PC-3 (cell line): ENCODE results near the gene RABL3. TPM values are rescaled to one million over a fixed set of nuclear protein-coding genes. Genes with fewer than 3 reads are reported as not detected.

Experiments used
- ATAC-seq: fragments of 200-7000 bp; cut with Tn5 transposase; 2 replicates; pipeline ENCODE4 v1.9.1; 2020; ENCODE audit warnings: mild to moderate bottlenecking, moderate library complexity
- Bru-seq: library from RNA; stranded (reverse); fragments of 400-500 nt; gene quantifications from one replicate; lab custom pipeline; 2021; lab: Mats Ljungman, UMichigan
- BruChase-seq, 2 experiments: library from RNA; stranded (reverse); fragments of 400-500 nt; gene quantifications; one replicate each; lab custom pipeline; 2021; lab: Mats Ljungman, UMichigan
- BruUV-seq: library from RNA; stranded (reverse); fragments of 400-500 nt; replicated peaks from 2 replicates; lab custom pipeline; 2021; lab: Mats Ljungman, UMichigan
- CTCF ChIA-PET: fragments of 300-600 bp; sonication (Branson Sonifier 250); formaldehyde crosslinking; loops from one replicate; lab custom pipeline; 2022; ENCODE audit warnings: antibody characterized with exemption; lab: Charles Lee
- POLR2A ChIA-PET: fragments of 300-600 bp; sonication (Branson Sonifier 250); formaldehyde crosslinking; loops from one replicate; lab custom pipeline; 2022; ENCODE audit warnings: antibody characterized with exemption; ENCODE audit not compliant: unreplicated experiment; lab: Charles Lee
- DNase-seq: peaks from one replicate; pipeline ENCODE4 v3.0.0-alpha.2; 2015
- H2AFZ ChIP-seq: fragments of 300-600 bp; sonication (generic); 2 replicates; pipeline ENCODE4 v1.6.0; 2016; ENCODE audit warnings: antibody characterized with exemption, low read length
- H3F3A ChIP-seq: fragments of 300-600 bp; sonication (generic); one replicate; pipeline ENCODE4 v1.6.0; 2017; ENCODE audit warnings: antibody characterized with exemption, low read length, control low read depth, mild to moderate bottlenecking; ENCODE audit not compliant: unreplicated experiment
- H3K27ac ChIP-seq: fragments of 300-600 bp; sonication (generic); 2 replicates; pipeline ENCODE4 v1.5.1; 2016; ENCODE audit warnings: mild to moderate bottlenecking, low read length
- H3K27me3 ChIP-seq: fragments of 300-600 bp; sonication (generic); 2 replicates; pipeline ENCODE4 v1.6.1; 2016; ENCODE audit warnings: low read length, mixed read lengths
- H3K36me3 ChIP-seq: fragments of 300-600 bp; sonication (generic); 2 replicates; pipeline ENCODE4 v1.6.1; 2016; ENCODE audit warnings: low read depth, mixed run types, low read length, mixed read lengths
- H3K4me1 ChIP-seq: fragments of 300-600 bp; sonication (generic); 2 replicates; pipeline ENCODE4 v1.5.1; 2016; ENCODE audit warnings: low read length; ENCODE audit not compliant: insufficient read depth
- H3K4me2 ChIP-seq: fragments of 300-600 bp; sonication (generic); 2 replicates; pipeline ENCODE4 v1.6.0; 2016; ENCODE audit warnings: low read length
- H3K4me3 ChIP-seq: fragments of 300-600 bp; sonication (generic); 2 replicates; pipeline ENCODE4 v1.5.1; 2016; ENCODE audit warnings: mild to moderate bottlenecking, low read length, mixed read lengths
- H3K79me2 ChIP-seq: fragments of 300-600 bp; sonication (generic); 2 replicates; pipeline ENCODE4 v1.6.1; 2017; ENCODE audit warnings: low read length, mixed read lengths
- H3K9ac ChIP-seq: fragments of 300-600 bp; sonication (generic); 2 replicates; pipeline ENCODE4 v1.6.0; 2016; ENCODE audit warnings: mild to moderate bottlenecking, low read length
- H3K9me2 ChIP-seq: fragments of 300-600 bp; sonication (generic); replicated peaks from 2 replicates; pipeline ENCODE4 v1.6.1; 2016; ENCODE audit warnings: mixed run types, low read length, mixed read lengths
- H3K9me3 ChIP-seq: fragments of 300-600 bp; sonication (generic); 2 replicates; pipeline ENCODE4 v1.6.1; 2016; ENCODE audit warnings: low read length, mixed read lengths
- H4K20me1 ChIP-seq: fragments of 300-600 bp; sonication (generic); 2 replicates; pipeline ENCODE4 v1.6.1; 2016; ENCODE audit warnings: low read length, mixed read lengths
- CTCF ChIP-seq: fragments of 300-600 bp; sonication (generic); conservative IDR thresholded peaks from 2 replicates; pipeline ENCODE4 v1.5.1; 2017; ENCODE audit warnings: antibody characterized with exemption, low read depth, mild to moderate bottlenecking, low read length
- EZH2 ChIP-seq: fragments of 300-600 bp; sonication (generic); IDR thresholded peaks from one replicate; pipeline ENCODE4 v1.6.1; 2017; ENCODE audit warnings: antibody characterized with exemption, mild to moderate bottlenecking, low read length; ENCODE audit not compliant: unreplicated experiment
- EZH2phosphoT487 ChIP-seq: fragments of 300-600 bp; sonication (generic); IDR thresholded peaks from 2 replicates; pipeline ENCODE4 v1.6.1; 2018; ENCODE audit warnings: mild to moderate bottlenecking, antibody characterized with exemption, low read length, borderline replicate concordance
- intact Hi-C: fragments of 100-400 bp; cut with micrococcal nuclease; formaldehyde crosslinking; loops from 2 replicates; pipeline ENCODE4 v1.9.0; 2023
- long read RNA-seq: library from polyadenylated mRNA; unstranded; transcript quantifications from one replicate; pipeline ENCODE4 v2.0.0, GENCODE V29; 2021; ENCODE audit not compliant: unreplicated experiment
- total RNA-seq: library from RNA; depleted of rRNA; stranded (reverse); fragments of >200 nt; gene quantifications from 2 replicates; pipeline ENCODE4 v1.2.3, GENCODE V29; 2014; rRNA removed

The RABL3 gene
- total RNA-seq, result 21.3 and 24.3 TPM in 2 replicates
- Bru-seq, nascent RNA, result percentile 77 among the genes with signal in this experiment
- percentile 74 among the genes with signal in this experiment for BruChase-seq, experiment 1, labeled RNA remaining after a 6-hour chase
- percentile 71 among the genes with signal in this experiment for BruChase-seq, experiment 2, labeled RNA remaining after a 2-hour chase
- long read RNA-seq, transcript RABL3-201 (8 exons, 3,883 nt), result major isoform, 36 of 64 reads
- long read RNA-seq, transcript RABL3-208 (9 exons, 1,007 nt), result minor isoform, 5 of 64 reads
- long read RNA-seq, partial matches to known transcripts, result 2 of 64 reads
- long read RNA-seq, other reads (novel, unspliced or antisense), result 19 of 64 reads

- Histone ChIP-seq H3K4me3 (peak within 1 kb of the TSS; percentile 93), H3K4me2 (peak within 1 kb of the TSS; percentile 99), H2AFZ (peak within 1 kb of the TSS; percentile 89), H3K9ac (peak within 1 kb of the TSS; percentile 91), H3K9me2 (no peaks in the 10 kb centered on the region), H3K27ac (peak within 1 kb of the TSS; percentile 79), H3K27me3 (no peaks in the 10 kb centered on the region), H4K20me1 (no peaks in the 10 kb centered on the region), H3K9me3 (no peaks in the 10 kb centered on the region), H3K36me3 (peaks cover 11% of the 10 kb centered on the region), H3K4me1 (peaks cover 16% of the 10 kb centered on the region), H3K79me2 (peaks cover 64% of the 10 kb centered on the region), H3F3A (no peaks in the 10 kb centered on the region)
- intact Hi-C loops, result loop anchor here (1.0 to 5.0 kb wide), 8 partner anchors 25 to 325 kb away; partner anchors contain the start of gene NDUFB4
- ChIA-PET POLR2A (interaction anchor here (0.5 to 0.8 kb wide), 3 partner anchors 42 to 51 kb away, joined by 3 to 6 read pairs (median 4); no protein-coding TSS in a partner anchor), CTCF (no interaction called here)
- ATAC-seq (peak; percentile 98), DNase-seq (peak; percentile 100)
- TF ChIP-seq CTCF (no peak), EZH2phosphoT487 (no peak), EZH2 (no peak)
- BruUV-seq, result no TSS peak
These were observed at the start of gene RABL3, which contains the start of gene GTF2E1 for GRCh38 chr3:120742198-120742848. Gene RABL3 (minus strand): TSS chr3:120742516. CDS start chr3:120742507, 9 bp downstream. Gene GTF2E1 (plus strand): TSS chr3:120742744. CDS start chr3:120750553, 7,809 bp downstream.

GRCh38 chr3:120791913-120792312 is 49.6 kb upstream of the RABL3 start:
- no peaks in the 10 kb centered on the region for H3K36me3 ChIP-seq
- no TSS peak for BruUV-seq
- peak; percentile 70 for ATAC-seq
- intact Hi-C loops, result no loop called here
- POLR2A ChIA-PET, result no interaction called here
- H3F3A ChIP-seq, result no peaks in the 10 kb centered on the region
- H3K4me2 ChIP-seq, result peak overlapping the region; percentile 39
- H3K79me2 ChIP-seq, result no peaks in the 10 kb centered on the region
- H4K20me1 ChIP-seq, result no peaks in the 10 kb centered on the region
- H3K27me3 ChIP-seq, result no peaks in the 10 kb centered on the region
- H3K27ac ChIP-seq, result no peak overlapping the region
- CTCF ChIA-PET, result interaction anchor here (0.6 kb wide), 1 partner anchor 47 kb away, joined by 3 read pairs; no protein-coding TSS in a partner anchor
- H3K9ac ChIP-seq, result no peak overlapping the region
- H3K9me3 ChIP-seq, result no peaks in the 10 kb centered on the region
- TF ChIP-seq CTCF (no peak), EZH2 (no peak), EZH2phosphoT487 (no peak)
- H2AFZ ChIP-seq, result no peak overlapping the region
- peak; percentile 73 for DNase-seq
- H3K4me3 ChIP-seq, result no peak overlapping the region
- peaks cover 28% of the 10 kb centered on the region for H3K4me1 ChIP-seq
- no peaks in the 10 kb centered on the region for H3K9me2 ChIP-seq
